Ovary (tissue), 3 donors: Measurements from ENCODE around the gene FIG4.

Experiments
- CTCF ChIP-seq, 3 donors: fragments of 450-650 bp in 2 of 3; fragments of 200-600 bp in 1 of 3; IDR thresholded peaks; one replicate each; pipeline versions ENCODE4 v1.5.1 to v1.8.0; 2016 to 2022; ENCODE audit warnings: antibody characterized with exemption in 3 of 3, mild to moderate bottlenecking in 1 of 3
- EP300 ChIP-seq: sonication (generic); formaldehyde crosslinking; IDR thresholded peaks from one replicate; pipeline ENCODE4 v1.6.1; 2017; ENCODE audit warnings: antibody characterized with exemption
- POLR2A ChIP-seq: fragments of 450-650 bp; IDR thresholded peaks from one replicate; pipeline ENCODE4 v1.6.1; 2017; ENCODE audit warnings: antibody characterized with exemption, mild to moderate bottlenecking, moderate library complexity
- donor health status: DM: no; HTN: no; CAD: no.

DNA sequence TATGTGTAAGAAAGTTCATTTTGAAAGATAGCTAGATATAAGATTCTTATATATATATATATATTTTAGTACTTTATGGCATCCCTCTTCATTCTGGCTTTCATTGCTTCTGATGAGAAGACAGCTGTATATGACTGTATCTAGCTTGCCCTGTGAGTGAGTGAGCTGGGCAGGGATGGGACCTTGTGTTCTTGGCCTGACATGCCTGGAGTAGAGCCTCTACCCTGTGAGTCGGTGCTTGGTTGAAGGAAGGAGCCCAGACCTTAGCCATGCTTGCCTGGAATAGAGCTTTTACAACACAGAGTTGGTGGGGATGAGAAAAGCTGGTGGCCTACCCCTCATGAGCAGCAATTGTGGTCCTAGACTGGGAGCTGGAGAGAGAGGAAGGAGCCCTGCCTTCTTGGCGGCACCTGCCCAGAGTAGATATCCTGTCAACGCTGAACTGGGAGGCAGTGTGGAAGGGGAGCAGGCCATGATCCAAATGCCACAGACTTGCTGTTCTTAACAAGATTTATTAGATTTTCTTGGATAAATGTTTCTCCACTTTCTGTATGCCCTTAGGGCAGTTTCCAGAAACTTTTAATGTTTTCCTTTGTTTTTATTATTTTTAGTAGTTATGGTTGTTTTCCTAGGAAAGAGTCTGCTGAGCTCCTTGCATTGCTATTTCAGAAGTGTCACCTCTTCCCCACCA is 31.6 kb downstream of the FIG4 start:
- TF ChIP-seq POLR2A (no peak), CTCF (IDR thresholded peaks at IDR 0.05) (no peak), EP300 (no peak)
